ENCODE measurements around the gene PDE6A.

GRCh38 chr5:149915392-149916260 lies 29.0 kb downstream of the PDE6A start:
- no peak for TF ChIP-seq NR3C1 (CRISPR knock-in tag; IDR thresholded peaks at IDR 0.05)
- no peak for TF ChIP-seq IRF2 (CRISPR knock-in tag; IDR thresholded peaks at IDR 0.05)
- TF ChIP-seq NRL (CRISPR knock-in tag; IDR thresholded peaks at IDR 0.05; ENCODE audit: borderline replicate concordance) = no peak
- no peak for TF ChIP-seq TRIM22 (IDR thresholded peaks at IDR 0.05)
- no peak for TF ChIP-seq WIZ (CRISPR knock-in tag; IDR thresholded peaks at IDR 0.05)
